GM21423 (cell line): ENCODE measurements around the gene NUP54.

Experiments
- ATAC-seq: cut with Tn5 transposase; IDR thresholded peaks from one replicate; pipeline ENCODE4 v1.9.1; 2021; ENCODE audit warnings: mild to moderate bottlenecking, moderate library complexity; ENCODE audit not compliant: unreplicated experiment

NUP54 gene

GRCh38 chr4:76074468-76074867 lies 73.7 kb downstream of the NUP54 start, which contains the start of gene ART3:
Gene ART3 (plus strand): TSS chr4:76074709. CDS start chr4:76075890, 1,181 bp downstream.
- no peak for ATAC-seq

GRCh38 chr4:76072760-76073159 lies 75.4 kb downstream of the NUP54 start:
- ATAC-seq = no peak

- ATAC-seq = peak; percentile 58
Observed at GRCh38 chr4:76067652-76068286, 80.4 kb downstream of the NUP54 start.

GRCh38 chr4:76066546-76066945 lies 81.7 kb downstream of the NUP54 start:
- no peak for ATAC-seq
